H9 (cell line): ENCODE data around the gene PRDM5. TPM values are rescaled to one million over a fixed set of nuclear protein-coding genes. Genes with fewer than 3 reads are reported as not detected.

Experiments used
- DNase-seq: peaks from one replicate; pipeline ENCODE4 v3.0.0-alpha.2; 2017
- H2AFZ ChIP-seq: one replicate; pipeline ENCODE4 v1.6.1; 2013; ENCODE audit warnings: mild to moderate bottlenecking, low read length, control low read depth, moderate library complexity
- H2AK5ac ChIP-seq: 2 replicates; pipeline ENCODE4 v1.6.1; 2013; ENCODE audit warnings: low read length, control low read depth, mixed read lengths; ENCODE audit not compliant: insufficient read length
- H2BK120ac ChIP-seq: one replicate; pipeline ENCODE4 v1.6.1; 2013; ENCODE audit warnings: low read depth, mild to moderate bottlenecking, low read length, control low read depth, inconsistent platforms; ENCODE audit not compliant: poor library complexity, severe bottlenecking
- H2BK12ac ChIP-seq: 2 replicates; pipeline ENCODE4 v1.6.1; 2013; ENCODE audit warnings: low read length, control low read depth, mixed read lengths, low read depth; ENCODE audit not compliant: insufficient read length
- H2BK15ac ChIP-seq: 2 replicates; pipeline ENCODE4 v1.6.1; 2013; ENCODE audit warnings: low read depth, low read length, control low read depth
- H2BK20ac ChIP-seq: one replicate; pipeline ENCODE4 v1.6.1; 2013; ENCODE audit warnings: low read depth, mild to moderate bottlenecking, low read length, control low read depth, inconsistent platforms; ENCODE audit not compliant: poor library complexity, severe bottlenecking
- H2BK5ac ChIP-seq: 2 replicates; pipeline ENCODE4 v1.6.1; 2013; ENCODE audit warnings: low read length, control low read depth, mixed read lengths; ENCODE audit not compliant: insufficient read length
- H3K14ac ChIP-seq: 2 replicates; pipeline ENCODE4 v1.6.1; 2013; ENCODE audit warnings: low read length, control low read depth; ENCODE audit not compliant: insufficient read depth
- H3K18ac ChIP-seq: 2 replicates; pipeline ENCODE4 v1.6.1; 2013; ENCODE audit warnings: low read depth, mild to moderate bottlenecking, mixed read lengths, low read length, control low read depth; ENCODE audit not compliant: insufficient read length
- H3K23ac ChIP-seq: 2 replicates; pipeline ENCODE4 v1.6.1; 2013; ENCODE audit warnings: low read length, control low read depth, mixed read lengths, low read depth; ENCODE audit not compliant: insufficient read length
- H3K23me2 ChIP-seq: 2 replicates; pipeline ENCODE4 v1.6.1; 2013; ENCODE audit warnings: low read depth, mild to moderate bottlenecking, mixed read lengths, low read length, control low read depth; ENCODE audit not compliant: insufficient read length, poor library complexity, severe bottlenecking
- H3K27ac ChIP-seq: 2 replicates; pipeline ENCODE4 v1.5.1; 2013; ENCODE audit warnings: low read length, control low read depth, mixed read lengths, low read depth; ENCODE audit not compliant: insufficient read length
- H3K27me3 ChIP-seq: 2 replicates; pipeline ENCODE4 v1.6.1; 2013; ENCODE audit warnings: low read length, control low read depth, inconsistent platforms; ENCODE audit not compliant: insufficient read depth
- H3K4ac ChIP-seq: 2 replicates; pipeline ENCODE4 v1.6.1; 2013; ENCODE audit warnings: low read depth, mild to moderate bottlenecking, control low read depth, inconsistent platforms, low read length, moderate library complexity
- H3K4me1 ChIP-seq: 2 replicates; pipeline ENCODE4 v1.6.1; 2013; ENCODE audit warnings: low read length, control low read depth, inconsistent platforms; ENCODE audit not compliant: insufficient read depth
- H3K4me2 ChIP-seq: 2 replicates; pipeline ENCODE4 v1.6.1; 2013; ENCODE audit warnings: low read length, control low read depth, mixed read lengths; ENCODE audit not compliant: insufficient read length, insufficient read depth
- H3K56ac ChIP-seq: 2 replicates; pipeline ENCODE4 v1.6.1; 2013; ENCODE audit warnings: low read depth, mild to moderate bottlenecking, mixed read lengths, low read length, control low read depth; ENCODE audit not compliant: insufficient read length
- H3K79me1 ChIP-seq: 2 replicates; pipeline ENCODE4 v1.6.1; 2013; ENCODE audit warnings: low read depth, mild to moderate bottlenecking, moderate library complexity, low read length, control low read depth, inconsistent platforms; ENCODE audit not compliant: insufficient read depth, poor library complexity, severe bottlenecking
- H3K79me2 ChIP-seq: 2 replicates; pipeline ENCODE4 v1.6.1; 2013; ENCODE audit warnings: low read length, control low read depth, inconsistent platforms; ENCODE audit not compliant: insufficient read depth
- H3K9ac ChIP-seq: 2 replicates; pipeline ENCODE4 v1.6.1; 2013; ENCODE audit warnings: low read length, control low read depth, mixed read lengths; ENCODE audit not compliant: insufficient read length; ENCODE audit errors: extremely low read depth
- H3K9me3 ChIP-seq: one replicate; pipeline ENCODE4 v1.6.1; 2013; ENCODE audit warnings: low read depth, low read length, inconsistent platforms; ENCODE audit not compliant: control insufficient read depth
- H3T11ph ChIP-seq: one replicate; pipeline ENCODE4 v1.6.1; 2013; ENCODE audit warnings: mild to moderate bottlenecking, low read length, control low read depth, inconsistent platforms
- H4K20me1 ChIP-seq: one replicate; pipeline ENCODE4 v1.6.1; 2013; ENCODE audit not compliant: control insufficient read depth, insufficient read length, insufficient read depth
- H4K5ac ChIP-seq: 2 replicates; pipeline ENCODE4 v1.6.1; 2013; ENCODE audit warnings: low read depth, mild to moderate bottlenecking, mixed read lengths, low read length, control low read depth; ENCODE audit not compliant: insufficient read length
- H4K8ac ChIP-seq: replicated peaks from 2 replicates; pipeline ENCODE4 v1.6.1; 2013; ENCODE audit warnings: low read length, control low read depth, mixed read lengths, low read depth; ENCODE audit not compliant: insufficient read length
- H4K91ac ChIP-seq: 2 replicates; pipeline ENCODE4 v1.6.1; 2013; ENCODE audit warnings: low read depth, mild to moderate bottlenecking, moderate library complexity, mixed read lengths, low read length, control low read depth; ENCODE audit not compliant: insufficient read length
- H3K27ac Mint-ChIP-seq, 3 experiments: 2 replicates in 2 of 3; 3 replicates in 1 of 3; pipeline ENCODE4 v1.8.0; 2020 to 2021; ENCODE audit warnings: mixed read lengths in 3 of 3, mild to moderate bottlenecking in 1 of 3, moderate library complexity in 1 of 3
- H3K27me3 Mint-ChIP-seq: 2 replicates; pipeline ENCODE4 v1.8.0; 2021; ENCODE audit warnings: low read depth, mild to moderate bottlenecking, moderate library complexity, mixed read lengths
- H3K36me3 Mint-ChIP-seq, 3 experiments: 2 replicates in 2 of 3; 3 replicates in 1 of 3; pipeline ENCODE4 v1.8.0; 2020 to 2021; ENCODE audit warnings: low read depth in 3 of 3, mixed read lengths in 3 of 3; ENCODE audit not compliant: insufficient read depth in 1 of 3
- H3K4me1 Mint-ChIP-seq, 2 experiments: 2 replicates each; pipeline ENCODE4 v1.8.0; 2020; ENCODE audit warnings: mixed read lengths in 2 of 2
- H3K4me3 Mint-ChIP-seq, 2 experiments: 2 replicates in 1 of 2; 3 replicates in 1 of 2; pipeline ENCODE4 v1.8.0; 2020 to 2021; ENCODE audit warnings: mild to moderate bottlenecking in 2 of 2, mixed read lengths in 2 of 2, moderate library complexity in 1 of 2
- H3K9me3 Mint-ChIP-seq, 2 experiments: 2 replicates in 1 of 2; 3 replicates in 1 of 2; pipeline ENCODE4 v1.8.0; 2020; ENCODE audit warnings: mild to moderate bottlenecking in 2 of 2, mixed read lengths in 2 of 2, moderate library complexity in 1 of 2
- CTCF ChIP-seq: fragments of 200-600 bp; sonication (generic); conservative IDR thresholded peaks from 3 replicates; pipeline ENCODE4 v1.8.0; 2021; ENCODE audit warnings: antibody characterized with exemption, mild to moderate bottlenecking
- WGBS: extraction: QIAGEN DNeasy Blood & Tissue Kit; methylation state at CpG from one replicate; pipeline ENCODE4 v1.1.7; 2013; ENCODE audit warnings: missing lambda C conversion rate, low lambda C conversion rate, mixed read lengths; ENCODE audit not compliant: insufficient read length; ENCODE audit errors: extremely low coverage; 5-methylcytosine and 5-hydroxymethylcytosine counted together
- total RNA-seq: library from RNA; stranded (reverse); gene quantifications from 2 replicates; pipeline ENCODE4 v1.2.1, GENCODE V29; 2021

Gene PRDM5
- total RNA-seq, 1 experiment from 2014 or later = 21.7 TPM

- Mint-ChIP-seq H3K4me3 (no peak overlapping the region), H3K27ac (no peak overlapping the region), H3K36me3 (peaks cover 0 to 3% (median 1%) of the 10 kb centered on the region in 3 experiments; a peak in 3 of 7 replicates), H3K27me3 (no peaks in the 10 kb centered on the region), H3K9me3 (no peaks in the 10 kb centered on the region), H3K4me1 (peaks cover 0 to 6% of the 10 kb centered on the region in 2 experiments; a peak in 3 of 4 replicates)
- Histone ChIP-seq H3K23me2 (no peaks in the 10 kb centered on the region), H4K91ac (no peak overlapping the region), H3K14ac (no peak overlapping the region), H3K23ac (no peak overlapping the region), H2BK5ac (no peak overlapping the region), H3K4me2 (no peak overlapping the region), H3K27ac (no peak overlapping the region), H2AFZ (no peak overlapping the region), H3T11ph (no peak overlapping the region), H4K8ac (no peak overlapping the region), H2BK20ac (no peak overlapping the region), H4K5ac (no peak overlapping the region), H3K18ac (no peak overlapping the region), H3K56ac (no peak overlapping the region), H3K27me3 (no peaks in the 10 kb centered on the region), H2BK15ac (no peak overlapping the region), H3K4me1 (no peaks in the 10 kb centered on the region), H2BK12ac (no peak overlapping the region), H3K79me2 (no peaks in the 10 kb centered on the region), H3K9me3 (no peaks in the 10 kb centered on the region), H4K20me1 (no peaks in the 10 kb centered on the region), H2AK5ac (no peak overlapping the region), H3K79me1 (no peaks in the 10 kb centered on the region), H2BK120ac (no peak overlapping the region), H3K4ac (no peak overlapping the region), H3K9ac (no peak overlapping the region)
- no CpG with 5 or more reads among the region's 7 CpGs for WGBS
- DNase-seq = peak; percentile 58
- TF ChIP-seq CTCF = peak; percentile 73
Measured at GRCh38 chr4:120843849-120844527, 78.5 kb downstream of the PRDM5 start.
